ENCODE measurements around the gene UPF1.

UPF1 gene

DNA sequence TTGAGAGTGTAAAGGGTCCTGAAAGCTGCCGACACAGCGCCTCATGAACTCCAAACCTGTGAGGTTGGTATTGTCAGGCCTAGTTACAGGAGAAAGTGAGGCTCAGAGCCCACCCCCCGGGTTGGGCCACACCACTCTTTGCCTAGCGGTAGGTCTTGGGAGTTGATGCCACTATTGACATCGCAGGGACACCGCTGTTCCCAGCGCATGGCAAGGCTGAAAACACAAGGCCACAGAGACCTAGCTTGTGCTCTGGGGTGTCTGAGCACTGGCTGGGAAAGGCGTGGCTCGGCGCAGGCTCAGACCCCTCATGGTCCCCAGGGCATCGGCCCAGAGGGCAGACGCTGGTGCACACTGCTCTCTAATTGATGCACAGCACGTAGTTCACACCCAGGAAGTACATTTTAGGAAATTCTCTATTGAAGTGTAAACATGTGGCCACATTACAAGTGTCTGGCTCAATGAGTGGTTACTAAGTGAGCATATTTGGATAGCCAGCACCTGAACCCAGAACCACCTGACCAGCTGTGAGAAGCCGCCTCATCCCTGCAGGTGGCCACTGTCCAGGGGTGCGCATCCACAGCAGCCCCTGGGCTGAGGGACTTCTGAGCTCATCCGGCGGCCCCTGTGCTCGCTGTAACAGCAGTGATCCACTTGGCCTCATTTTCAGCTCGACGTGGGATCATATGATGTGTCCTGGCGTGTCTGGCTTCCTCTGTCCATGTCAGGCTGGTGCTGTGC is 27.3 kb downstream of the UPF1 start:
- no peak for DNase-seq

GRCh38 chr19:18859676-18860301 is 28.0 kb downstream of the UPF1 start:
- DNase-seq, result no peak

DNA sequence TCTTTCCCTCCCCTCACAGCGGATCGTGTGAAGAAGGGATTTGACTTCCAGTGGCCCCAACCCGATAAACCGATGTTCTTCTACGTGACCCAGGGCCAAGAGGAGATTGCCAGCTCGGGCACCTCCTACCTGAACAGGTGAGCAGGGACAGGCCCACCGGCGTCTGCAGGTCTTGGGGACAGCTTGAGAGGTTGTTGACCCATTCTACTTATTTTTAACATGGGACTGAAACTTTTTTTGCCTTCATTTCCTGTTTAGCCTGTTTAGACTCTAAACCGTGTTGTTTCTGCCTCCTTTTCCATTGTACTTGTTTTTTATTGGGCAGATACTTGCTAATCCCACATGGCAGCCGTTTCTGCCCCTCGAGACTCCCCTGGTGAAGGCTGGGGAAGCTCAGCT is 28.5 kb downstream of the UPF1 start:
- DNase-seq, result no peak

DNA sequence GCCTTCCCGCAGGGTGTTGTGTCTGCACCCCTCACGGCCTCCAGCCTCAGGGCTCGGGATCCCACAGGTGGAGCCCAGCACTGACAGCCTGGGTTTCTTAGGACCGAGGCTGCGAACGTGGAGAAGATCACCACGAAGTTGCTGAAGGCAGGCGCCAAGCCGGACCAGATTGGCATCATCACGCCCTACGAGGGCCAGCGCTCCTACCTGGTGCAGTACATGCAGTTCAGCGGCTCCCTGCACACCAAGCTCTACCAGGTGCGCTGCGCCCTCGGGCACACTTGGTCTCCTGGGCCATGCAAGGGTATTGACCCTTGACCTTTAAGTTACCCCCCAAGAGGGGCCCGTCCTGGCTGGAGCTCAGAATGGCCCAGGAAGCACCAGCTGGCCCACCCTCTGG is 29.0 kb downstream of the UPF1 start:
- DNase-seq, result no peak

- no peak for DNase-seq
Measured at GRCh38 chr19:18861235-18861634, 29.5 kb downstream of the UPF1 start.

- no peak for DNase-seq
Measured at GRCh38 chr19:18861917-18862316, 30.2 kb downstream of the UPF1 start.

DNA sequence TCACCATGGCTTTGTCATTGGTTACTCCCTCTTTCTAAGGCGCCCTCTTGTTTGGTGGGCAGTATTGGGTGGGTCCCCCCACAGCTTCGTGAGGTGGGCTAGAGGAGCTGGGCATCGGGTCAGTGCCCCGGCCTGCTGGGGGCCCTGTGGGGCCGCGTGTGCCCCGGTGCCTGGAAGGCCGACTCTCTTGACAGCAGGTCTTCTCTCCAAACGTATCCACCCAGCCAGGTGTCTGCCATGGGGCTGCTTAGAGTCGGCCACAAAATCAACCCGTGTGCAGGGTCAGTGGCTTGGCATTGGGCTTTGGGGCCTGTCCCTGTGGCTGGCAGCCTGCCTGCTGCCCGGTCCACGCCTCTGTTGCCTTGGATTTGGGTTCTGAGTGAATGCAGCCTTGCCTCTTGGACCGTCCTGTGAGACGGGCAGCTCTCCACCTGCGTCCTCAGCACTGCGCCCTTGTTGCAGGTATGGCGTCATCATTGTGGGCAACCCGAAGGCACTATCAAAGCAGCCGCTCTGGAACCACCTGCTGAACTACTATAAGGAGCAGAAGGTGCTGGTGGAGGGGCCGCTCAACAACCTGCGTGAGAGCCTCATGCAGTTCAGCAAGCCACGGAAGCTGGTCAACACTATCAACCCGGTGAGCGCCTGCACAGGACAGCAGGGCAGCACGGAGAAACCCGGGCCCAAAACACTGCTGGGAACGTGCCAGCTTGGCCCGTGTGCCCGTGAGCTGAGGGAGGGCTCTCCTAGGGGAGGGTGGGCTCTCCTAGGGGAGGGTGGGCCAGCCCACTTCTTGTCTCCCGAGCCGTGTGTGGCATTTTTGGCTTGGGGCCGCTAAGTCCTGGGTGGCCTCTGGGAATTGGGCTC is 31.4 kb downstream of the UPF1 start:
- no peak for DNase-seq

DNA sequence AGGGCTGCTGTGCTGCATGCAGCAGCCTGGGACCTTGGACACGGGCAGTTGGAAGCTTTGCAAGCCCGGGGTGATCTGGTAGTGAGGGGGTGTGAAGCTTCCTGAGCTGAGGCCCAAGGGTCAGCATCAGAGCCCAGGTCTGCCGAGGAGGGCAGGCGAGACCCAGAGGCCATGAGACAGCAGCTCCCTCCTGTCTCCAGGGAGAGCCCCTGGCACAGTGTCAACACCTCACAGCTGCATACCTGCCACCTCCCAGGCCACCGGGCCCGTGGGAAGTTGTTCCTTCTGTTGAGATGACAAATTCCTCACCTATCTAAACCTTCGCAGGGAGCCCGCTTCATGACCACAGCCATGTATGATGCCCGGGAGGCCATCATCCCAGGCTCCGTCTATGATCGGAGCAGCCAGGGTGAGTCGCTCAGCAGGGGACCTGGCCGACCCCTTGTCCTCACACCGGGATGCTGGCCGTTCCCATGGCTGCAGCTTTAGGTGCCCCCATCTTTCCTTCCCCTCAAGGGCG is 32.1 kb downstream of the UPF1 start:
- no peak for DNase-seq

- DNase-seq, result no peak
Measured at GRCh38 chr19:18865106-18865972, 33.6 kb downstream of the UPF1 start.

- DNase-seq, result peak; percentile 20 to 53 (median 34)
Measured at GRCh38 chr19:18865973-18866799, 34.4 kb downstream of the UPF1 start.

- DNase-seq, result no peak
Measured at GRCh38 chr19:18866800-18867123, 35.0 kb downstream of the UPF1 start.

- no peak for DNase-seq
Measured at GRCh38 chr19:18867199-18867598, 35.4 kb downstream of the UPF1 start.

- no peak for DNase-seq
Measured at GRCh38 chr19:18867751-18868150, 36.0 kb downstream of the UPF1 start.

DNA sequence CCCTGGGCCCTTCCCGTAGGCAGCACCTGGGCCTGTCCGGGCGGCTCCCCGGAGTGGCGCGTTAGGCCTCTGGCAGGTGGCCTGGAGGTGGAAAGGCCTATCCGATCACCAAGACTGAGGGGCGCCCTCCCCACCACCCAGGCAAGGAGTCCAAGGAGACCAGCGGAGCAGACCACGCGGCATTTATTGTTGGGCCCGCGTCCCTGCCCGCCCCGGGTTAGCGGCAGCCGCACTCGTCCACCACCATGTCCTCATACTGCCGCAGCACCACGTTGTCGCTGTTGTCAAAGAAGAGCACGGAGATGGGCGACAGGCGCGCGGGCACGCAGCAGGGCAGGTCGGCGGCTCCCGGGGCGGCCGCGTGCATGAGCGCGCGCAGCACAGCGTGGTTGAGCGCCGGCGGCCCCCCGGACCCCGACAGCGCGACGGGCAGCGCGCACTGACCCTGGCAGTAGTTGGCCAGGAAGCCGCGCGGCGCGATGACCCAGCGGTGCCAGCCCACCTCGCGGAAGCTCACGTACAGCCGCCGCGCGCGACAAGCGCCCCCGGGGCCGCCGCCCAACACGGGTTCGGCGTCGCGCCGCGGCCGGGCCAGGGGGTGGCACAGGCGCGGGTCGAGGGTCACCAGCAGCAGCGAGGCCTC is 36.7 kb downstream of the UPF1 start:
- DNase-seq, result no peak

DNA sequence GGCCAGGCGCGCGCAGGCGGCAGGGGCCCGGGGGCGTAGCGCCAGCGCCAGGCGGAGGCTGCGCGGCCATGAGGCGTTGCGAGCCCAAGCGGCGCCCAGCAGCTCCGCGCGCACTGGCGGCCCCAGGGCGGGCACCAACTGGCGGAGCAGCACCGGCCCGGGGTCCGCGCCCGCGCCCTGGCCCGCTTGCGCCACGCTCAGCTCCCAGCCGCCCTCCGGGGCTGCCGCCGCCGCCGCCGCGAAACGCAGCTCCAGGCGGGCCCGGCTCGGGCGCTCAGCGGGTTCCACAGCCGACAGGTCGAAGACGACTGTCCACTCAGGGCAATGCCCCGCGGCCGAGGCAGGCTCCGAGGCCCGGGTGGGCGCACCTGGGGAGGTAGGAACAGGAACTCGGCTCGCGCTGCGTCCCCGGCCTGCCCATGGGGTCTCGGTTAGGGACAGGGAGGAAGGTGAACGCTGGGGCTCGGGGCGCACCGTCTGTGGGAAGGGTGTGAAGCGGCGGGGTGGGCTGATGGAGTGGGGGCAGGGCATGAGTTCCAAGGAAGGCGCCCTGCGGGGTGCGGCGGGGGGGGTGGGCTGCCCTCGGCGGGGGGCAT is 37.4 kb downstream of the UPF1 start:
- DNase-seq, result no peak

DNA sequence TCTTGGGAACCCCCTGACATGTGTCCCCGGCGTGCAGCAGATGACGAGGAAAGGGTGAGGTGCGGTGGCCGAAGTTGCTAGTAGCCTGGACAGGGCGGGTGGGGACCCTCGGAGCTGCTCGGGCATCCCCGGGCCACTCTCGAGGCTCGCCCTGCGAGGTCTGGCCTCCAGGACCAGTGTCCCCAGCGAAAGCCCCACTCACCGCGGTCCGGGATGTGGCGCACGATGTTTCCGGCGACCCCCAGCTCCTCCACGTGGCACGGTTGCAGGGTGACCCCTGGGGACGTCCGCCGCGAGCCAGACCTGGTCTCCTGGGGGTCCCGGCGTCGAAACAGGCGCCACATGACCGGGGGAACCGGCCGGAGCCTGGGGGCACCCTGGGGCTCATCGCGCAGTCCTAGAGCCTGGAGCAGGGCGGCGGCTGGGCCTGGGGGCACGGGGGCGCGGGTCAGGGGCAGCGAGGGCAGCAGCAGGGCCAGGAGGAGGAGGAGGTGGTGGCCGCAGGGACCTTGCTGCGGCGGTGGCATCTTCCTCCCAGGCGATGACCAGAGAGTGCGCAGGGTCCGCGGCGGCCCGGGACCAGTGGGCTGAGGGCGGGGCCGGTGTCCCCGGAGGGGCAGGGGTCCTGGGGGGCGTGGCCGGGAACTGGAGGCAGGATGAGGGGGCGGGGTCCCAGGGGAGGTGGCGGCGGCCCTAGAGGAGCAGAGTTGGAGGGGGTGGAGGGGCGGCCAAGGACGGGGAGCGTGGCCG is 38.2 kb downstream of the UPF1 start:
- DNase-seq, result no peak

GRCh38 chr19:18870531-18871172 is 38.9 kb downstream of the UPF1 start:
- DNase-seq, result no peak

- no peak for DNase-seq
Measured at GRCh38 chr19:18871543-18871942, 39.8 kb downstream of the UPF1 start.

GRCh38 chr19:18875726-18876125 is 44.0 kb downstream of the UPF1 start:
- DNase-seq, result no peak

DNA sequence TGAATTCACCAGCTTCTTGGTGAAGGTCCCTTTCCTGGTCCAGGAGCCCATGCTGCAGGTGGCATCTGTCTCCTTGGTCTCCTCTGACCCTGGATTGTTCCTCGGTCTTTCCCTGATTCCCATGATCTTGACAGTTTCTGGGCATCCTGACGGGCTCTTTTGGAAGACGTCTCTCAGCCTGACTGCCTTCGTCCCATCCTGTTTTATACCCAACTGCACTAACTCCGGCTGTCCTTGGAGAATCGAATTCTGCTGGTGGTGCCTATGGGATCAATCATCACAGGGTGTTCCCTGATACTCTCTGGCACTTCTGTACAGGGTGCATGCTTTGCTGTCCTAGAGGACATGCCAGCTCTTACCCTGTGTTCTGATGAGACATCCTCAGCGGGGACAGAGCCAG is 45.1 kb downstream of the UPF1 start:
- DNase-seq, result no peak
